IMR-90 (cell line): Measurements from ENCODE around the gene PCDHGC4.

Experiments
- BHLHE40 ChIP-seq: fragments of 150-350 bp; IDR thresholded peaks from 2 replicates; pipeline ENCODE4 v1.6.1; 2016; ENCODE audit warnings: mild to moderate bottlenecking, low read depth, low read length
- CEBPB ChIP-seq: IDR thresholded peaks from 2 replicates; pipeline ENCODE4 v1.6.1; 2012; ENCODE audit warnings: low read depth, low read length, improper control_type of control experiment
- CTCF ChIP-seq: conservative IDR thresholded peaks from 2 replicates; pipeline ENCODE4 v1.5.1; 2012; ENCODE audit warnings: mild to moderate bottlenecking, low read depth, low read length, improper control_type of control experiment
- MXI1 ChIP-seq: IDR thresholded peaks from 2 replicates; pipeline ENCODE4 v1.6.1; 2012; ENCODE audit warnings: low read depth, mild to moderate bottlenecking, low read length, moderate library complexity, borderline replicate concordance
- POLR2A ChIP-seq: IDR thresholded peaks from 2 replicates; pipeline ENCODE4 v1.6.1; 2012; ENCODE audit warnings: mild to moderate bottlenecking, low read depth, low read length
- RAD21 ChIP-seq: IDR thresholded peaks from 2 replicates; pipeline ENCODE4 v1.6.1; 2012; ENCODE audit warnings: low read length, improper control_type of control experiment
- RFX5 ChIP-seq: IDR thresholded peaks from 2 replicates; pipeline ENCODE4 v1.8.0; 2012; ENCODE audit warnings: low read depth, mild to moderate bottlenecking, low read length, moderate library complexity

GRCh38 chr5:141504216-141504615 is 19.4 kb downstream of the PCDHGC4 start:
- TF ChIP-seq CTCF (no peak), RAD21 (no peak), POLR2A (no peak), RFX5 (no peak), MXI1 (no peak), CEBPB (no peak), BHLHE40 (no peak)
